ENCODE measurements around the gene CYP2W1.
"Not testable (repeated sequence)": the region's sequence is repeated elsewhere in the genome, so short reads cannot be mapped to it uniquely, and the experiment has no call there.

DNA sequence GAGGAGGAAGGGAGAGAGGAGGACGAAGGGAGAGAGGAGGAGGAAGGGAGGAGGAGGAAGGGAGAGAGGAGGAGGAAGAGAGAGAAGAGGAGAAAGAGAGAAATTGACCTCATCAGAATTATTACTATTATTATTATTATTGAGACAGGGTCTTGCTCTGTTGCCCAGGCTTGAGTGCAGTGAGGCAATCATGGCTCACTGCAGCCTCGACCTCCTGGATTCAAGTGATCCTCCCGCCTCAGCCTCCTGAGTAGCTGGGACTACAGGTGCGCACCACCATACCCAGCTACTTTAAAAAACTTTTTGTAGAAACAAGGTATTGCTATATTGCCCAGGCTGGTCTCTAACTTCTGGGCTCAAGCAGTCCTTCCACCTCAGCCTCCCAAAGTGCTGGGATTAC is 39.2 kb upstream of the CYP2W1 start:
- TF ChIP-seq, protein P1, sequence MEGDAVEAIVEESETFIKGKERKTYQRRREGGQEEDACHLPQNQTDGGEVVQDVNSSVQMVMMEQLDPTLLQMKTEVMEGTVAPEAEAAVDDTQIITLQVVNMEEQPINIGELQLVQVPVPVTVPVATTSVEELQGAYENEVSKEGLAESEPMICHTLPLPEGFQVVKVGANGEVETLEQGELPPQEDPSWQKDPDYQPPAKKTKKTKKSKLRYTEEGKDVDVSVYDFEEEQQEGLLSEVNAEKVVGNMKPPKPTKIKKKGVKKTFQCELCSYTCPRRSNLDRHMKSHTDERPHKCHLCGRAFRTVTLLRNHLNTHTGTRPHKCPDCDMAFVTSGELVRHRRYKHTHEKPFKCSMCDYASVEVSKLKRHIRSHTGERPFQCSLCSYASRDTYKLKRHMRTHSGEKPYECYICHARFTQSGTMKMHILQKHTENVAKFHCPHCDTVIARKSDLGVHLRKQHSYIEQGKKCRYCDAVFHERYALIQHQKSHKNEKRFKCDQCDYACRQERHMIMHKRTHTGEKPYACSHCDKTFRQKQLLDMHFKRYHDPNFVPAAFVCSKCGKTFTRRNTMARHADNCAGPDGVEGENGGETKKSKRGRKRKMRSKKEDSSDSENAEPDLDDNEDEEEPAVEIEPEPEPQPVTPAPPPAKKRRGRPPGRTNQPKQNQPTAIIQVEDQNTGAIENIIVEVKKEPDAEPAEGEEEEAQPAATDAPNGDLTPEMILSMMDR (IDR thresholded peaks at IDR 0.05): not testable (repeated sequence)
- TF ChIP-seq POLR2A (IDR thresholded peaks at IDR 0.05): not testable (repeated sequence)
